Stimulated activated CD4-positive, alpha-beta T cell treated with anti-CD3 and anti-CD28 coated beads, Interleukin-2, amount 100 ng/mL, for 4 hours (primary cell): ENCODE measurements around the gene KMT2E.
"Not testable (repeated sequence)": the region's sequence is repeated elsewhere in the genome, so short reads cannot be mapped to it uniquely, and the experiment has no call there.

Experiments
- DNase-seq: peaks from one replicate; pipeline ENCODE4 v3.0.0-alpha.2; 2020; ENCODE audit warnings: low read depth

The KMT2E gene, protein sequence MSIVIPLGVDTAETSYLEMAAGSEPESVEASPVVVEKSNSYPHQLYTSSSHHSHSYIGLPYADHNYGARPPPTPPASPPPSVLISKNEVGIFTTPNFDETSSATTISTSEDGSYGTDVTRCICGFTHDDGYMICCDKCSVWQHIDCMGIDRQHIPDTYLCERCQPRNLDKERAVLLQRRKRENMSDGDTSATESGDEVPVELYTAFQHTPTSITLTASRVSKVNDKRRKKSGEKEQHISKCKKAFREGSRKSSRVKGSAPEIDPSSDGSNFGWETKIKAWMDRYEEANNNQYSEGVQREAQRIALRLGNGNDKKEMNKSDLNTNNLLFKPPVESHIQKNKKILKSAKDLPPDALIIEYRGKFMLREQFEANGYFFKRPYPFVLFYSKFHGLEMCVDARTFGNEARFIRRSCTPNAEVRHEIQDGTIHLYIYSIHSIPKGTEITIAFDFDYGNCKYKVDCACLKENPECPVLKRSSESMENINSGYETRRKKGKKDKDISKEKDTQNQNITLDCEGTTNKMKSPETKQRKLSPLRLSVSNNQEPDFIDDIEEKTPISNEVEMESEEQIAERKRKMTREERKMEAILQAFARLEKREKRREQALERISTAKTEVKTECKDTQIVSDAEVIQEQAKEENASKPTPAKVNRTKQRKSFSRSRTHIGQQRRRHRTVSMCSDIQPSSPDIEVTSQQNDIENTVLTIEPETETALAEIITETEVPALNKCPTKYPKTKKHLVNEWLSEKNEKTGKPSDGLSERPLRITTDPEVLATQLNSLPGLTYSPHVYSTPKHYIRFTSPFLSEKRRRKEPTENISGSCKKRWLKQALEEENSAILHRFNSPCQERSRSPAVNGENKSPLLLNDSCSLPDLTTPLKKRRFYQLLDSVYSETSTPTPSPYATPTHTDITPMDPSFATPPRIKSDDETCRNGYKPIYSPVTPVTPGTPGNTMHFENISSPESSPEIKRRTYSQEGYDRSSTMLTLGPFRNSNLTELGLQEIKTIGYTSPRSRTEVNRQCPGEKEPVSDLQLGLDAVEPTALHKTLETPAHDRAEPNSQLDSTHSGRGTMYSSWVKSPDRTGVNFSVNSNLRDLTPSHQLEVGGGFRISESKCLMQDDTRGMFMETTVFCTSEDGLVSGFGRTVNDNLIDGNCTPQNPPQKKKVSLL (N-terminal part only)

DNA sequence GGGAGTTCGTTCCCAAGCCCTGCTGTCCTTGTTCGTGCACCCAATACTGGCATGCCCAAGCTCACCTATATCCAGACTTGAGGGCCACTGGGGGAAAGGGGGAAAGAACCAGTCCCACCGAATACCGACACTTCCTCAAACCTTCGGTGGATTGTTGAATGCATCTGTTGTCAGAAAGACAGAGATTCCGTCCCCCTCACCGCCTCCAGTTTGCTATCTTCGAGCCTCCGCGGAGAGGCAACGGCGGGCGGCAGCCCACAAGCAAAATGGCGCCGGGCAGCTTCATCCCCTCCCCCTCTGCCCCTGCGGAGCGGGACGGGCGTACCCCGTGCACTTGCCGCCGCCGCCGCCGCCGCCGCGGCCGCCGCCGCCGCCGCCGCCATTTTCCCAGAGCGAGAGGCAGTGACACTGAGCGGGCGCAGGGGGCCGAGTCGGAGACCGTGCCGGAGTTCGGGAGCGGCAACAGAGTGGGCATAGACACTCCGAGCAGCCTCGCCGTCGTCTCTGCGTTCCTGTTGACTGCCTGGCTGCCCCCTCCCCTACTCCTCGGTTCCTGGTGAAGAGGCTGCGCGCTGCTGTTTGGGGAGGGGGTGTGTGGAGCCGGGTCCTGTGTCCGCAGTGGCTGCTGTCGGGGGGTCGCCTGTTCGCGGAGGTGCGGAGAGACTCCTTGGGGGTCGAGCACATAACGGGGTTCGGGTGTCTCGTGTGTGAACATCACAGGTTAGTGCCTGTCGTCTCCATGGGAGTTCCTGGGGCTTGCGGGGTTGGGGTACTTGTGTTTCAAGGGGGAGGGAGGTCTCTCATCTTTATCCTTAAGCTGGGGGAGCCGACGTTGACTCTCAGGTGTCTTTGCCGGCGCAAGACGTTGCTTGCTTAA, at the start of gene KMT2E:
Gene KMT2E (plus strand): TSS at position 390 of the 877 bp plus-strand sequence. CDS start 26,748 bp downstream, outside the sequence.
- peak; percentile 89 for DNase-seq

DNA sequence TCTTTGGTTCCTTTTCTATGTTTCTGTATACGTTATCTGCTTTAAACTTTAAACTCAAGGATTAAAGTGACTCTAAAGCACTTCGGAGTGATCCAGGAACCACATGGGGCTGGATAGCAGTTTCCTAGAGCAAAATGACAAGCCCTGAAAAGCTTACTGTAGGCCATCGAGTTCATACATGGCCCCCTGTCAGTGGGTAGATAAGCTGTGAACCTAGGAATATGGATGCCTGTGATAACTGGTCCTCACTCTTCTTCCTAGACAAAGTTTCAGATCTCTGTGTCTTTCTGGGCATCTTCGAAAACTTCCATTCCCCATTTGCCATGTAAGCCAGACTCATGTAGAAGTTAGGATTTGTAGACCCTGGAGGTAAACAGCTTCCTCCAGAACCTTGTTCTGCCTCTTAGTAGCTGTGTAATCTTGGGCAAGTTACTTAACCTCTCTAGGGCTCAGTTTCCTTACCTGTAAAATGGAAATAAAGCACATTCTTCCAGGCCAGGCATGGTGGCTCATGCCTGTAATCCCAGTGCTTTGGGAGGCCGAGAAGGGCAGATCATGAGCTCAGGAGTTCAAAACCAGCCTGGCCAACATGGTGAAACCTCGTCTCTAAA, 49.3 kb upstream of the KMT2E start:
- no peak for DNase-seq

DNA sequence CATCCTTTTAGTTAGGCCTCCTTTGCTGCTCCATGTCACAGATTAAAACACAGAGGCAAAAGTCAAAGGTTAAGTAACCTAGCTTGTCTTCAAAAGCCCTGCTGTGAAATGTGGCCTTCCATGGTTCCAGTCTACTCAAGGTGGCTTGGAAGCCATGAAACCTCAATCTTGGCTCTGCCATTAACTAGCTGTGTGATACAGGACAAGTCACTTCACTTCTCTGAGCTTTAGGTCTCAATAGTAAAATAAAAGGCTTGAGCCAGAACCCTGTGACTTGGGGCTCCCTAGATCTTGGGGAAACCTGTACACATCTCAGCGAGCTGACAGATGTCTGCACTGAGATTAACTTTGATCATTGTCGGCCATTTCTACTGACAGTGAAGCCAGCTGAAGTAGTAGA, 48.0 kb upstream of the KMT2E start:
- DNase-seq: no peak

DNA sequence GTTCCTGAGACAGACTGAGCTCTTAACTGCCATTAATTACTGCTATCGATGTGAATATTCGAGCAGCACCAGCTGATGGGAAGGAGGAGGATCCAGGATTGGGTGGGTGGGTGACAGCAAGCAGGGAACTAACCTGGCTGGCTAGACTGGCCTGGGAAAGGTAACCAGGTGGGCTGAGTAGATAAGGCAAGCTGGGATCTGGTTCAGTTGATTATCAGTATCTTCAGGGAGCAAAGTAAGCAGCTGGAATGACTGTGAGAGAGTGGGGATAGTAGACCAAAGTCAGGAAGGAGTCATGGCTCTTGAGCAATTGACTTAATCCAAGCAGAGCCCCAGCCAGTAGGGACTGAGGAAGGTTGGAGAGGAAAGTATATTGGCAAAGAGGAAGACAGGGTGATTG, 46.9 kb upstream of the KMT2E start:
- DNase-seq: no peak

DNA sequence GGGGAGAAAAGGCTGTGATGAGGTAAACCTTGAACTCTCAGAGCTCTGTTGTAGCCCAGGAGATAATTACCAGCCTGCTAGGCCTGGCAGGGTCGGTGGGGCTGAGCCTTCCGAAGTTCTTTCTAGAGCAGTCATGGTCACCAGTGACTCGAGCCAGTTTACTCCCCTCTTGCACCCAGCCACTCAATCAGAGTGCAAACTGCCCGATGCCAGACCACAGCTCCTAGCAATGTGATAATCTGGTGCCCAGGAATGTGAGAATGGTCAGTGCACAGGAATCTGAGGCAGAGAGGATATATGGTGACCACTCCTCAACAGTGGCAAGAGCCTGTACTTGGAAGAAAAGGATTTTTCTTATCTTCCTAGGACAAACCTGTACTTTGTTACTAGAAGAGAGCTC, 46.4 kb upstream of the KMT2E start:
- no peak for DNase-seq

DNA sequence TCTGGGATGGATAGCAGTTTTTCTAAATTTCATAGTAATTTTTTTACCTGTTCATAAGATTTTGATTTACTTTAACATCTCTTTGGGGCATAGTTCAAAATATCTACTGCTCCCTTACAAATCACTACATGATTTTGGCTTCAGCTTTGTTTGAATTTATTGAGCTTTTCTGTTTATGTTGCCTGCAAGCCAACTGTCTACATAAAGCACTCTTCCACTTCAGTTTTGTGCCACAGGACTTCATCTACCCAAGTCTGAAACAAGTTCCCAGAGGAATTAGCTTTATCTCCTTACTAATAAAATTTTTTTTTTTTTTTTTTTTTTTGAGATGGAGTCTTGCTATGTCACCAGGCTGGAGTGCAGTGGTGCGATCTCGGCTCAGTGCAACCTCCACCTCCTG, 45.4 kb upstream of the KMT2E start:
- no peak for DNase-seq

DNA sequence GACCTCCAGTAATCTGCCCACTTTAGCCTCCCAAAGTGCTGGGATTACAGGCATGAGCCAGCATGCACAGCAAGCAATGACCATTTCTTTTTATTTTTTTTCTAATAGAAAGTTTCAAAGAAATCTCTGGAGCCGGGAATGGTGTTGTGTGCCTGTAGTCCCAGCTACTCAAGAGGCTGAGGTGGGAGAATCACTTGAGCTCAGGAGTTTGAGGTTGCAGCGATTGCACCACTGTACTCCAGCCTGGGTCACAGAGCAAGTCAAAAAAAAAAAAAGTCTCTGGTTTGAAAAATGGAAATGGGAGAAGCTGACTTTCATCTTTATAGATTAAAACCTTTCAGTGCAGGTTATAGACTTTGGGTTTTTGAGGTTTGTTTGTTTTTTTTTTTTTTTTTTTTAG, 44.8 kb upstream of the KMT2E start:
- DNase-seq: no peak

DNA sequence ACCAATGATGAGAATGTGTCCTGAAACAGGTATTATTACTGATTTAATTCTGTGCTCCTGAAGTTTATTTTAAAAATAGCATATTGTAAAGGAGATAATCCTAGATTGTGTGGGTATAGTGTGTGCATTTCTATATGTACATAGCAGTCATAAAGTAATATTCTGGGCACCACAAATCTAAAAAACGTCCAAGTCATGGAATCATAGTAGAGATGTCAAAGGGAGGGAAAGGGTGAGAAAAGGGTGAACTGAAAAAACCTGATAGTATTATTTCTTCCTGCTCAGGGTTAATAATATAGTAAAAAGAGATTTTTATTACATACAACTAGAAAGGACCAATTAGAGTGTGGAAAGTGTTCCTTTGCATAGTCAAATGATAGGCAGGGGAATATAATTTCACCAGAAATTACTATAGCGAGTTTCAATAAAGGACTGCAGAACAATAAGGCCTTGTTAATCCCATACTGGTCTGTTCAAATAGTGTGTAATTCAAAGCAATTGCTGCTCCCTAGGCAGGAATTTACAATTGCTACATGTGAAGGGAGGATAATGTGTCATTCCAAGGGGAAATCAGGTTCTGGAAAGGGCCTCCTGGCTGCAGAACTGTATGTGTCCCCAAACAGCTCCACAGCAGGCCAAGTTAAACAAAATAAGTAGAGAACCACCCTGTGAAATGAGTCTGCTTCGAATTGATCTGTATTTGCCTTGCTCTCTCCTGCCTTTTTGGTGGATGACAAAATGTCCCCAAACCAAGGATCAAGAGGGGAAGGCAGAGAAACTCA, 42.5 kb upstream of the KMT2E start:
- no peak for DNase-seq

DNA sequence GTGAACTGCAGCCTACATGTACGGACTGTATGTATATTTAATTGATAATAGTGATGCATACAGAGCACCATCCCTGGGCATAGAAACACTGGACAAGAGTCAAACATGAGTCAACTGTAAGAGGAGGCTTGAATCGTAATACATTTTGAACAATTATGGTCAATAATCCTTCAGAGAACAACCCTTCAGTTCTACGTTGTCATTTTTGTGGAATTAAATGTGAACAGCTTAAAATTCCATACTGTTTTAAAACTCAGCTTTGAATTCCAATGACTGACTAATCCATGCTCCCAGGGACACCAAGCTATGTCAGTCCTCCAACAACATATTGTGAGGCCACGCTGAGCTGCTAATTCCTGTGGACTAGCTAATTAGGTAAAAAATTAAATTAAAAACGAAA, 41.5 kb upstream of the KMT2E start:
- DNase-seq: no peak

DNA sequence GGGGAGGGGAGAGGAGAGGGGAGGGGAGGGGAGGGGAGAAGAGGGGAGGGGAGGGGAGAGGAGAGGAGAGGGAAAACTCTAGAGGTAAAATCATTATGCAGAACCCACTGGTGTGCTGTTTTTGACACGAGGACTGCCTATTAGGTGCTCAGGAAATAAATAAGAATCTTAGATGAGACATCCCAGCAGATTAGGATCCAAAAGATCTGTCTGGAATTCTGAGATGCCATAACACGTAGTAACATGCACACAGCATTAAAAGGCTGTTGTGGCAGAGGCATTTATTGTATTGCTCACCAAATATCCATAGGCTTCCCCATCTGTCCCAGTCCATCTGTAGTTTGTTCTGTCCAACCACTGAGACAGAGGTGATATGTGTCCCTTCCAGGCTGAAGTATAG, 40.8 kb upstream of the KMT2E start:
- DNase-seq: no peak

DNA sequence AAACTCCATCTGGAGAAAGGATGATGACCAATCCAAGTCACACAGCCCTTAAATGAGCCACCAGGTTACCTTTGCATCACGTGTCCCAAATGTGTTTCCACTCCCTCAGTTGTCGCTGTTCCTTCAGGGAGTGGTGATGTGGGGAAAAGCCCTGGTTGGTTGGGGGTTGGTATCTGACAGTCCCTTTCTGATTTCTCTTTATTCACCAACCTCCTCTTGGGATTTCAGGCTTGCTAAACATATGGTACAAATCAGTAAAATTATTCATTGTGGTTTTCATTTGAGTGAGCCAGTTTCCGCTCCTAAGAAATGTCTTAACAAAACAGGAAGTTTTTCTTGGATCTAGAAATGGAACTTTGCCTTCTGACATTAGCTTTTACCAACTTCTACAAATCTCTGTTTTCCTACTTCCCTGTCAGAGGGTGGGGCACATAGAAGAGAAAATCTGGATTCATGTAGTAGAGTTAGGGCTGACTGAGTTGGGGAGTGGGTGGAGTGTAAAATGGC, 40.0 kb upstream of the KMT2E start:
- DNase-seq: no peak

DNA sequence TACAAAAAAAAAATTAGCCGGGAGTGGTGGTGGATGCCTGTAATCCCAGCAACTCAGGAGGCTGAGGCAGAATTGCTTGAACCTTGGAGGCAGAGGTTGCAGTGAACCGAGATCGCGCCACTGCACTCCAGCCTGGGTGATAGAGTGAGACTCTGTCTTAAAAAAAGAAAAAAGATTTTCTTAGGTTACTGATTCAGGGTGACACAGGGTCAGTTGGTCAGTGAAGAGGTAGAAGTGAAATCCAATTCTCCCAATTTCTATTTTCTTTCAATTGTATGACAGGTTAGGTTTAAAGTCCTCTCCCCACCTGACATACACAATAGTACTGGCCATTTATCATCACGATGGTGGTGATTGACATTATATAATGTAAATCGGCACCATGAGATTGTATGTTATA, 38.5 kb upstream of the KMT2E start:
- DNase-seq: not testable (repeated sequence)

DNA sequence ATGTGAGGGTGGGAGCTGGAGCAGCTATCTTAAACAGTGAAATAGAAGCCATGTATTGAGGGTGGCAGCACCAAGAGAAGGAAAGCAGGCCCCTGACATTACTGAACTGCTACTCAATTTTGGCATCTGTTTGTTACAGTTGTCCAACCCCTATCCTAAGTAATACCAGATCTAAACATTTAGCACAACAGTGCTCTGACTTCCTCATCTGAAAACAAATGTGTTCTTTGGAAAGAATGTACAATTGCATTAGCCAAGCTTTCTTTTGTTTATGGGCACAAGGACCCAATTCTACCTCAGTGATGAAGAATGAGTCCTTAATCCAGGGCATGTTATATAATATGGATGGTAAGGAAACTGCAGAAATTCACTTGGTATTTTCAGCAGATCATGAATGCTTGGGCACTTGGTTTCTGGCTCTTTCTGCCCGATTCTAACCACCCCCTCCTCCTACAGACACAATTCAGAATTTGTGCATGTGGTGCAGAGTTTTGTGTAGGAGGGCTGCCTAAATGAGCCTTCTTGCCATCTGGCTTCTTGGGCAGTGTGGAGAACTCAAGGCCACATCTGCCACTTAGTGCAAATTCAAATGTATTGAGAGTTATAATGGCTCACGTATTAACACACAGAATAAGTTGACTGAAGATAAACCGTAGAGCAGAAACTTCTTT, 36.9 kb upstream of the KMT2E start:
- DNase-seq: no peak

DNA sequence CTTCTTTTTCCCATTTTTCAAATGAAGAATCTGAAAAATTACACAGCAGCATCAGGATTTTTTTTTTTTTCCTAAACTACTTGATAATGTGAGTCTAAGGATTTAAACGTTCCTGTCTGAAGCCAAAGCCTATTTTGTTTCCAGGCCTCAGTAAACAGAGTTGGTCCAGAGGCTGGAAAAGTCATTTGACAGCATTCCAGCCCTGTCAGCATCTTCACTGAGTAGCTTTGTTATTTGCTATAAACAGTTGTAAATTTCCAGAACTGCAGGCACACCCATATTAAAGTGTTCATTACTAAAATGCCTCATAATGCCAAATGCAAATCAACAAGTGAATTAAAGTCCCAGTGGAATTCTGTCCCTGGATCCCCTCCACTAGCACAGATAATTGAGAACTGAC, 35.5 kb upstream of the KMT2E start:
- no peak for DNase-seq

DNA sequence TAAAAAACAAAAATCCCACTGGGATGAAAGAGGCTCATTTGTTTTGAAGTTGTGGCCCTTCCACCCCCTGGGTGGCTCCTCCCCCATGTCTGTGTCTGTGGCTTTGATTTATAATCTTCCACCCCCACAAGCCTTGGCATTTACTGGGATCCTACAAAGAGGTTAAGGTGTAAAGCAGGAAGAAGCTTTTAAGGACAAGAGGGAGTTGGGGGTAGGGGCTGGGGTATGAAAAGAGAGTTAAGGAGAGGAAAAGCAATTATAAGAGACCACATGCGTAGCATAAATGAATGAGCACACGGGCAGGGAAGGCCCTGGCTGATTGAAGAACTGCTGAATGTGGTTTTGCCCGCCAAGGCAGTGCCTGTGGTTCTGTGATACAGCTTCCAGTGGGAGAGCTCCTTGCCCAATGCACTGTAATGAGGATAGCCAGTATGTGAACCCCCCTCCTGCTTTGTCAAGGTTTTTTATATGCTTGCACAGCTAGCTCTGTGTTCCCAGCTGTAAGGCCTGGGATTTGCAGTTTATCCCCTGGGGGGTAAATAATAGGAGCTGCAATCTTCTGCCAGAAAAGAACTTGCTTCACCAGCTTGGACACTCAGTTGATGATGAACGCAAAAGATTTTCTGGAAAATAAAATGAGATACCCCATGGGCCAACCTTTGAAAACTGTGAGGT, 34.7 kb upstream of the KMT2E start:
- no peak for DNase-seq

DNA sequence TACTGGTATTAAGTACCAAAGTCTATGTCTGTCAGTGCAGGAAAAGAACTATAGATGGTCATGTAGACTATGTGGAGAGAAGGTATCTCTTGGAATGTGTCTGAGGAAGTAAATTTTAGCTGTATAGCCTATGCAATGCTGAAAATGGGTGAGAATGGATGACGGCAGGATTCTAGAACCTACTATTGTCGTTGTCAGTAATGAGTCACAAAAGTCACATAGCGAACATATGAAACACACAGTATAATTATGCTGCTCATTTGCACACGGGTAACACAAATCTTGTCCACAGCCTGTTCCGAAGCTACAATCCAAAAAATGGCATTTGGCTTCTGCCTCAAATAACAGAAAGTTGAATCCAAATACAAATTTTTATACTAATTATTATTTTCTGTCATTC, 33.6 kb upstream of the KMT2E start:
- DNase-seq: no peak

DNA sequence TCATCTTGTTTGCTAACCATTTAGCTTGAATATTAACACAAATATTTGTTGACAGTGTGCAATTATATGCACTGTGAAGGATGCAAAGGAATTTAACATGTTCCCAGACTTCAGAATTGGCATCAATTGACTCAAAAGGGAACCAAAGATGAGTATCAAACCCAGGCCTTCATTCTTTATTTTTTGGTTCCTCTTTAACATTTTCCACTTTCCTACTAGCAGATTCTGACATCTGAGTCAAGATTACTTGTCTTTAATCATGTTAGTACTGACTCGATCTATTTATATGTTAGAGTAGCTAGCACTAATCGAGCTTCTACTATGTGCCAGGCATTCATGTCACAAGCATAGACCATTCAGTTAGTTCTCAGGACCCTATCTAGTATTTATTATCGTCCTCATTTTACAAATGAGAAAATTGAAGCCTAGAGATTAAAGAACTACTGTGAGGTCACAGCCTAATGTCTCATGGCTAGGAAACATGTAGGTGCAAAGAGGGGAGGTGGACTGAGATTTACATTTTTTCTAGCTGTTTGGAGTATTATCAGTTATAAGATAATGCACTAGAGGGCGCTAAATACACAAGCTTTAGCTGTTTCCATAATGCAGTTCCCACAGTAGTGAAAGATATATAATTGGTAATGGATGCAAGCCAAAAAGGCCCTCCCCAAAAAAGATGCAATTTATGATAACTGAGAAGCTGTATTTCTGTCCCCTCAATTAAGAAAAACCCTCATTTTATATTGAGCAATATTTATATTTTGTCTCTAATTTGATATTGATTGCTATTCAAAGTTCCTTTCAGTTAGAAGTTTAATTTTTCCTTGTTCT, 32.9 kb upstream of the KMT2E start:
- DNase-seq: no peak

DNA sequence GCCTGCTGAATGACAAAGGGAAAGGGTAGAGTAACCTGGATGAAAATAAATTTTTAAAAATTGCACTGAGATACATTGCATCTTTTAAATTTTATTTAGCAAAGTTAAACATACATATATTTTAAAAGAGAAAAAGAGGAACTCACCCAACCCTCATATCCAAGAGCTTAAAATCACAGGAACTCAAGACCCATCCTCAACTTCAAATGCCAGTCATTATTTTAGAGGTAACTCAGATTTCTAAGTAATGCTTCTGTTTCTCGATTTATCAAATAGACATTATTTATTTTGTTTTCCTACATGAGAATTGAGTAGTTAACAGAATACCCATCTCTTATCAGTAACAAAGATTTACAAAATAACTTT, 32.4 kb upstream of the KMT2E start:
- no peak for DNase-seq
